ENCODE measurements around the gene ENO4.

The ENO4 gene

GRCh38 chr10:116850058-116850611 lies 836 bp downstream of the ENO4 start:
- TF ChIP-seq FOXP2 (optimal IDR thresholded peaks at IDR 0.05; ENCODE audit: control extremely low read depth, extremely low read length, insufficient read depth) (no peak), POLR2AphosphoS5 (IDR thresholded peaks at IDR 0.05; ENCODE audit: borderline replicate concordance, low read depth, low read length) (no peak), EZH2 (IDR thresholded peaks at IDR 0.05) (no peak)
- no peaks in the 10 kb centered on the region for H3K36me3 ChIP-seq (ENCODE audit: insufficient read depth, low read length)
- H3K4me3 ChIP-seq: peak overlapping the region; percentile 81
- H3K9ac ChIP-seq (ENCODE audit: insufficient read length): peak overlapping the region; percentile 47
- no peak overlapping the region for H3K27ac ChIP-seq
- DNase-seq (ENCODE audit: low read depth, low spot score): no peak
- no peaks in the 10 kb centered on the region for H3K9me3 ChIP-seq (ENCODE audit: low read depth, low read length)

GRCh38 chr10:116852246-116852645 lies 2.9 kb downstream of the ENO4 start:
- no peak for TF ChIP-seq POLR2AphosphoS5 (IDR thresholded peaks at IDR 0.05; ENCODE audit: borderline replicate concordance, low read depth, low read length)
- TF ChIP-seq EZH2 (IDR thresholded peaks at IDR 0.05): no peak
- no peak for TF ChIP-seq FOXP2 (optimal IDR thresholded peaks at IDR 0.05; ENCODE audit: control extremely low read depth, extremely low read length, insufficient read depth)
- Histone ChIP-seq H3K27ac (no peak overlapping the region), H3K4me3 (no peak overlapping the region), H3K9ac (ENCODE audit: insufficient read length) (no peak overlapping the region), H3K36me3 (ENCODE audit: insufficient read depth, low read length) (no peaks in the 10 kb centered on the region), H3K9me3 (ENCODE audit: low read depth, low read length) (no peaks in the 10 kb centered on the region)
- no peak for DNase-seq (ENCODE audit: low read depth, low spot score)

GRCh38 chr10:116853287-116853686 lies 4.0 kb downstream of the ENO4 start:
- TF ChIP-seq EZH2 (IDR thresholded peaks at IDR 0.05) (no peak), POLR2AphosphoS5 (IDR thresholded peaks at IDR 0.05; ENCODE audit: borderline replicate concordance, low read depth, low read length) (no peak), FOXP2 (optimal IDR thresholded peaks at IDR 0.05; ENCODE audit: control extremely low read depth, extremely low read length, insufficient read depth) (no peak)
- Histone ChIP-seq H3K9me3 (ENCODE audit: low read depth, low read length) (no peaks in the 10 kb centered on the region), H3K9ac (ENCODE audit: insufficient read length) (no peak overlapping the region), H3K27ac (no peak overlapping the region), H3K4me3 (no peak overlapping the region), H3K36me3 (ENCODE audit: insufficient read depth, low read length) (no peaks in the 10 kb centered on the region)
- no peak for DNase-seq (ENCODE audit: low read depth, low spot score)

GRCh38 chr10:116853701-116854100 lies 4.4 kb downstream of the ENO4 start:
- TF ChIP-seq POLR2AphosphoS5 (IDR thresholded peaks at IDR 0.05; ENCODE audit: borderline replicate concordance, low read depth, low read length) (no peak), FOXP2 (optimal IDR thresholded peaks at IDR 0.05; ENCODE audit: control extremely low read depth, extremely low read length, insufficient read depth) (no peak), EZH2 (IDR thresholded peaks at IDR 0.05) (no peak)
- DNase-seq (ENCODE audit: low read depth, low spot score): no peak
- H3K36me3 ChIP-seq (ENCODE audit: insufficient read depth, low read length): no peaks in the 10 kb centered on the region

GRCh38 chr10:116857156-116857555 lies 7.9 kb downstream of the ENO4 start:
- DNase-seq (ENCODE audit: low read depth, low spot score): no peak
- Histone ChIP-seq H3K9me3 (ENCODE audit: low read depth, low read length) (no peaks in the 10 kb centered on the region), H3K27ac (no peak overlapping the region), H3K36me3 (ENCODE audit: insufficient read depth, low read length) (no peaks in the 10 kb centered on the region), H3K9ac (ENCODE audit: insufficient read length) (no peak overlapping the region), H3K4me3 (no peak overlapping the region)
- TF ChIP-seq FOXP2 (optimal IDR thresholded peaks at IDR 0.05; ENCODE audit: control extremely low read depth, extremely low read length, insufficient read depth) (no peak), EZH2 (IDR thresholded peaks at IDR 0.05) (no peak), POLR2AphosphoS5 (IDR thresholded peaks at IDR 0.05; ENCODE audit: borderline replicate concordance, low read depth, low read length) (no peak)

More at GRCh38 chr10:116853701-116854100, 4.4 kb downstream of the ENO4 start:
- H3K9ac ChIP-seq (ENCODE audit: insufficient read length): no peak overlapping the region
- H3K9me3 ChIP-seq (ENCODE audit: low read depth, low read length): no peaks in the 10 kb centered on the region
- no peak overlapping the region for H3K27ac ChIP-seq
- H3K4me3 ChIP-seq: no peak overlapping the region

GRCh38 chr10:116861796-116862195 lies 12.5 kb downstream of the ENO4 start:
- no peak for TF ChIP-seq EZH2 (IDR thresholded peaks at IDR 0.05)
- TF ChIP-seq FOXP2 (optimal IDR thresholded peaks at IDR 0.05; ENCODE audit: control extremely low read depth, extremely low read length, insufficient read depth): no peak
- no peak for TF ChIP-seq POLR2AphosphoS5 (IDR thresholded peaks at IDR 0.05; ENCODE audit: borderline replicate concordance, low read depth, low read length)
- DNase-seq (ENCODE audit: low read depth, low spot score): no peak
- Histone ChIP-seq H3K9ac (ENCODE audit: insufficient read length) (no peak overlapping the region), H3K4me3 (no peak overlapping the region), H3K9me3 (ENCODE audit: low read depth, low read length) (no peaks in the 10 kb centered on the region), H3K27ac (no peak overlapping the region), H3K36me3 (ENCODE audit: insufficient read depth, low read length) (no peaks in the 10 kb centered on the region)

GRCh38 chr10:116864436-116864835 lies 15.1 kb downstream of the ENO4 start:
- TF ChIP-seq POLR2AphosphoS5 (IDR thresholded peaks at IDR 0.05; ENCODE audit: borderline replicate concordance, low read depth, low read length): no peak
- TF ChIP-seq FOXP2 (optimal IDR thresholded peaks at IDR 0.05; ENCODE audit: control extremely low read depth, extremely low read length, insufficient read depth): no peak
- no peak for TF ChIP-seq EZH2 (IDR thresholded peaks at IDR 0.05)

GRCh38 chr10:116866066-116866465 lies 16.8 kb downstream of the ENO4 start:
- Histone ChIP-seq H3K36me3 (ENCODE audit: insufficient read depth, low read length) (no peaks in the 10 kb centered on the region), H3K27ac (no peak overlapping the region), H3K9ac (ENCODE audit: insufficient read length) (no peak overlapping the region), H3K9me3 (ENCODE audit: low read depth, low read length) (no peaks in the 10 kb centered on the region), H3K4me3 (no peak overlapping the region)
- DNase-seq (ENCODE audit: low read depth, low spot score): no peak
- TF ChIP-seq FOXP2 (optimal IDR thresholded peaks at IDR 0.05; ENCODE audit: control extremely low read depth, extremely low read length, insufficient read depth): no peak

More at GRCh38 chr10:116864436-116864835, 15.1 kb downstream of the ENO4 start:
- Histone ChIP-seq H3K9me3 (ENCODE audit: low read depth, low read length) (no peaks in the 10 kb centered on the region), H3K36me3 (ENCODE audit: insufficient read depth, low read length) (no peaks in the 10 kb centered on the region), H3K9ac (ENCODE audit: insufficient read length) (no peak overlapping the region), H3K4me3 (no peak overlapping the region), H3K27ac (no peak overlapping the region)
- no peak for DNase-seq (ENCODE audit: low read depth, low spot score)

GRCh38 chr10:116866987-116867595 lies 17.8 kb downstream of the ENO4 start:
- TF ChIP-seq POLR2AphosphoS5 (IDR thresholded peaks at IDR 0.05; ENCODE audit: borderline replicate concordance, low read depth, low read length) (no peak), EZH2 (IDR thresholded peaks at IDR 0.05) (no peak), FOXP2 (optimal IDR thresholded peaks at IDR 0.05; ENCODE audit: control extremely low read depth, extremely low read length, insufficient read depth) (no peak)
- no peak overlapping the region for H3K27ac ChIP-seq
- H3K36me3 ChIP-seq (ENCODE audit: insufficient read depth, low read length): no peaks in the 10 kb centered on the region
- H3K4me3 ChIP-seq: no peak overlapping the region
- H3K9me3 ChIP-seq (ENCODE audit: low read depth, low read length): no peaks in the 10 kb centered on the region
- DNase-seq (ENCODE audit: low read depth, low spot score): no peak
- H3K9ac ChIP-seq (ENCODE audit: insufficient read length): no peak overlapping the region

Data from SK-N-MC (cell line).